Measurements from ENCODE around the gene VRTN. TPM values are rescaled to one million over a fixed set of nuclear protein-coding genes. Genes with fewer than 3 reads are reported as not detected.

Gene VRTN
- total RNA-seq, 4 donors from 2014 or later, result not detected

GRCh38 chr14:74403619-74404417 is 55.5 kb downstream of the VRTN start:
- peaks cover 0 to 68% (median 0%) of the 10 kb centered on the region in 4 donors for H3K27me3 ChIP-seq
- peaks cover 12 to 16% (median 14%) of the 10 kb centered on the region in 4 donors for H3K4me1 ChIP-seq
- no peak overlapping the region for H3K4me3 ChIP-seq
- intact Hi-C loops (cut with DNase I), result no loop called here
- no peak overlapping the region for H3K27ac ChIP-seq (replicated peaks in 1 of 4)
- DNase-seq (ENCODE audit: extremely low spot score), result no peak
- TF ChIP-seq CTCF (IDR thresholded peaks at IDR 0.05) (no peak), EP300 (IDR thresholded peaks at IDR 0.05) (no peak), POLR2A (IDR thresholded peaks at IDR 0.05; ENCODE audit: low read depth) (no peak), POLR2AphosphoS5 (IDR thresholded peaks at IDR 0.05) (no peak)
- H3K36me3 ChIP-seq, result no peaks in the 10 kb centered on the region
- WGBS, result 83% methylated on average over 12 of the region's 12 CpGs
- no peaks in the 10 kb centered on the region for H3K9me3 ChIP-seq

- H3K4me1 ChIP-seq, result peaks cover 12 to 16% (median 14%) of the 10 kb centered on the region in 4 donors
- H3K27me3 ChIP-seq, result peaks cover 0 to 68% (median 0%) of the 10 kb centered on the region in 4 donors
- no peaks in the 10 kb centered on the region for H3K36me3 ChIP-seq
- no peak overlapping the region for H3K4me3 ChIP-seq
- WGBS, result 70% methylated on average over 7 of the region's 7 CpGs
- no peak overlapping the region for H3K27ac ChIP-seq (replicated peaks in 1 of 4)
- no peak for DNase-seq (ENCODE audit: extremely low spot score)
- intact Hi-C loops (cut with DNase I), result no loop called here
- H3K9me3 ChIP-seq, result no peaks in the 10 kb centered on the region
- TF ChIP-seq CTCF (IDR thresholded peaks at IDR 0.05) (no peak), EP300 (IDR thresholded peaks at IDR 0.05) (no peak), POLR2A (IDR thresholded peaks at IDR 0.05; ENCODE audit: low read depth) (no peak), POLR2AphosphoS5 (IDR thresholded peaks at IDR 0.05) (no peak)
Observed at GRCh38 chr14:74404435-74404834, 56.2 kb downstream of the VRTN start.

GRCh38 chr14:74405663-74406062 is 57.4 kb downstream of the VRTN start:
- Histone ChIP-seq H3K4me1 (peaks cover 12 to 16% (median 14%) of the 10 kb centered on the region in 4 donors), H3K36me3 (no peaks in the 10 kb centered on the region), H3K27me3 (peaks cover 0 to 74% (median 0%) of the 10 kb centered on the region in 4 donors), H3K9me3 (no peaks in the 10 kb centered on the region), H3K27ac (replicated peaks in 1 of 4) (no peak overlapping the region), H3K4me3 (no peak overlapping the region)
- intact Hi-C loops (cut with DNase I), result no loop called here
- TF ChIP-seq CTCF (IDR thresholded peaks at IDR 0.05) (no peak), EP300 (IDR thresholded peaks at IDR 0.05) (no peak), POLR2AphosphoS5 (IDR thresholded peaks at IDR 0.05) (no peak), POLR2A (IDR thresholded peaks at IDR 0.05; ENCODE audit: low read depth) (no peak)
- DNase-seq (ENCODE audit: extremely low spot score), result no peak
- 74% methylated on average over 4 of the region's 4 CpGs for WGBS

GRCh38 chr14:74407021-74407800 is 58.9 kb downstream of the VRTN start:
- WGBS, result 84% methylated on average over 16 of the region's 17 CpGs
- Histone ChIP-seq H3K4me1 (peaks cover 2 to 3% (median 2%) of the 10 kb centered on the region in 4 donors), H3K36me3 (no peaks in the 10 kb centered on the region), H3K9me3 (no peaks in the 10 kb centered on the region), H3K27me3 (peaks cover 0 to 76% (median 0%) of the 10 kb centered on the region in 4 donors), H3K27ac (replicated peaks in 1 of 4) (no peak overlapping the region), H3K4me3 (no peak overlapping the region)
- intact Hi-C loops (cut with DNase I), result no loop called here
- no peak for DNase-seq (ENCODE audit: extremely low spot score)
- TF ChIP-seq CTCF (IDR thresholded peaks at IDR 0.05) (no peak), POLR2A (IDR thresholded peaks at IDR 0.05; ENCODE audit: low read depth) (no peak), POLR2AphosphoS5 (IDR thresholded peaks at IDR 0.05) (no peak), EP300 (IDR thresholded peaks at IDR 0.05) (no peak)

Measured in esophagus muscularis mucosa (tissue), 4 donors.